ENCODE results near the gene AQP1. TPM values are rescaled to one million over a fixed set of nuclear protein-coding genes. Genes with fewer than 3 reads are reported as not detected.

The AQP1 gene
- total and polyA plus RNA-seq, 2 of the 13 experiments (the other 11 are each of a cell fraction or from before 2014, with no cell fraction given): not detected

DNA sequence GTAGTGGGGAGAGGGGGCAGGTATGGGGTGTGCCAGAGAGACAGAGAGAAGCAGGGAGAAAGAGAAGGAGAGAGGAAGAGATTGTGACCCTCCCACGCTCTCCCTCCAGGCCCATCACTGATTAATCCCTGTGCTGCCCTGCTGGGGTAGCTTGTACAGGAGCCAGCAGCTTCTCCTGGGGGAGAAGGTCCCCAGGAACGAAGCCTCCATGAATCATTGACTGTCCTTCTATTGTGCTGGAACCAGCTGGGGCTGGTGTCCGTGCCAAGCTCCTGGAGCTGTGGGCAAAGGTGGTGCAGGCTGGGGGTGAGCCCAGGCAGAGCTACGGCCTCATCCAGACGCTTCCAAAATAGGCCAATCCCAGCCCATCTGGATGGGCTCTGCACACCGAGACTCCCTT is 20.9 kb downstream of the AQP1 start:
- intact Hi-C loops (cut with micrococcal nuclease; ENCODE audit: unreplicated experiment): no loop called here
- ATAC-seq: no peak

DNA sequence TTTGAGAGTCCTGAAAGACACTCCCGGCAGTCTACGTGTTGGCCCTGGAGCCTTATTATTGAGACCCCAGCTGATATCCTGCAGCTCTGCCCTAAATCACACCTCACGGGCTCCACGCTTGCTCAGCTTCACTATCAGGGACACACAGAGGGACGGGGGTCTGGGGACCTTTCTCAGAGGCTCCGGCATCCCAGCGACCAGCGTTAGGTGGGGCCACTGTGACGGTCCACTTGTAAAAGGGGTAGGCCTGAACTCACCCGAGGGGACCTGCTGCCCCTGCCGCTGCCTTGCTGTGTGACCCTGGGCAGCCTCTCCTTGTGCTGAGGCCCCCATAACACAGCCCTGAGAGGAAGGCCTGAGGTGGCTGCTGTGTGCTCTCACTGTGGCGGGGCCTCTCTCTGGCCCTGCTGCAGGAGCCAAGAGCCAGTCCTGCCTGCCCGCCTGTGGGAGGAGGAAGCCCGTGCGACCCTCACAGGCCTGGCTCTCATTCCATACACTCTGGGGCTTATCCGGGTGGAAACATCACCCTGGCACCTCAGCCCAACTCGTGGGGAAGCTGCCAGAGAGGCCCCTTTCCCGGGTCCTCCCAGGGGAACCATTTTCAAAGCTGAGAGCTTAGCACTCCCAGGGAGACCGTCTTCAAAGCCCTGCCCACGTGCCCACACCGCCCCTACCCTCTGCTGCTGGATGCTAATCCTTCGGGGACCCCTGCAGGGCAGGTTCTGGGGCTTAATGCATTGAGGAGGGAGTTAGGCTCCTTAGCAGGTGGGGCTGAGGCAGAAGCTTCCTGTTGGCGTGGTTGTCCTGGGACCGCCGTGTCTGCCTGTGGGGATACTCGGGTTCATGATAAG is 21.7 kb downstream of the AQP1 start:
- Histone ChIP-seq H3K79me2 (ENCODE audit: insufficient read depth, low read length) (no peaks in the 10 kb centered on the region), H3K9ac (ENCODE audit: insufficient read depth, low read depth, low read length) (no peak overlapping the region), H3K4me3 (replicated peaks in 1 of 3; ENCODE audit: insufficient read depth in 1 of 3, low read depth in 2 of 3, low read length in 3 of 3) (no peak overlapping the region), H3K27ac (ENCODE audit: extremely low read length, insufficient read depth, low read length) (no peak overlapping the region), H3K36me3 (replicated peaks in 1 of 2; ENCODE audit: control insufficient read depth in 1 of 2, insufficient read depth in 2 of 2, low read length in 2 of 2) (no peaks in the 10 kb centered on the region), H3K4me1 (ENCODE audit: insufficient read depth, low read length) (no peaks in the 10 kb centered on the region), H3K4me2 (ENCODE audit: low read depth, low read length) (no peak overlapping the region), H2AFZ (ENCODE audit: low read length) (no peak overlapping the region), H3K27me3 (ENCODE audit: control insufficient read depth in 1 of 2, insufficient read depth in 2 of 2, low read length in 2 of 2) (peaks cover 4 to 12% of the 10 kb centered on the region in 2 experiments; a peak in 4 of 5 replicates), H4K20me1 (ENCODE audit: insufficient read depth, low read length) (no peaks in the 10 kb centered on the region), H3K9me3 (ENCODE audit: low read length) (no peaks in the 10 kb centered on the region)
- intact Hi-C loops (cut with micrococcal nuclease; ENCODE audit: unreplicated experiment) (no loop called here), in situ Hi-C loops (cut with HindIII; ENCODE audit: extremely low pct_ligation_motif_present, low pct_unique_long_range_greater_than_20kb) (no loop called here)
- ATAC-seq (no peak), FAIRE-seq (no peak), DNase-seq (ENCODE audit: low spot score) (no peak)
- WGBS (ENCODE audit: low lambda C conversion rate): 22% methylated on average over 5 of the region's 26 CpGs
- no TSS peak for BruUV-seq (replicated peaks)
- POLR2A ChIA-PET: no interaction called here
- CTCF ChIA-PET (ENCODE audit: low intra/inter-chr PET ratio, low total read pairs): no interaction called here
- TF ChIP-seq PHF5A (CRISPR knock-in tag; IDR thresholded peaks at IDR 0.05; ENCODE audit: low read depth, unreplicated experiment) (no peak), ZBTB8A (CRISPR knock-in tag; IDR thresholded peaks at IDR 0.05; ENCODE audit: borderline replicate concordance, low read depth) (no peak), PHB2 (IDR thresholded peaks at IDR 0.05; ENCODE audit: partially characterized antibody) (no peak), THAP11 (CRISPR knock-in tag; IDR thresholded peaks at IDR 0.05) (no peak), ZNF326 (CRISPR knock-in tag; IDR thresholded peaks at IDR 0.05; ENCODE audit: borderline replicate concordance) (no peak), MYPOP (CRISPR knock-in tag; IDR thresholded peaks at IDR 0.05) (no peak), PITX1 (CRISPR knock-in tag; IDR thresholded peaks at IDR 0.05) (no peak), JUNB (CRISPR knock-in tag; IDR thresholded peaks at IDR 0.05; ENCODE audit: borderline replicate concordance) (no peak)
- TF ChIP-seq, protein P1, sequence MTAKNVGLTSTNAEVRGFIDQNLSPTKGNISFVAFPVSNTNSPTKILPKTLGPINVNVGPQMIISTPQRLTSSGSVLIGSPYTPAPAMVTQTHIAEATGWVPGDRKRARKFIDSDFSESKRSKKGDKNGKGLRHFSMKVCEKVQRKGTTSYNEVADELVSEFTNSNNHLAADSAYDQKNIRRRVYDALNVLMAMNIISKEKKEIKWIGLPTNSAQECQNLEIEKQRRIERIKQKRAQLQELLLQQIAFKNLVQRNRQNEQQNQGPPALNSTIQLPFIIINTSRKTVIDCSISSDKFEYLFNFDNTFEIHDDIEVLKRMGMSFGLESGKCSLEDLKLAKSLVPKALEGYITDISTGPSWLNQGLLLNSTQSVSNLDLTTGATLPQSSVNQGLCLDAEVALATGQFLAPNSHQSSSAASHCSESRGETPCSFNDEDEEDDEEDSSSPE (CRISPR knock-in tag; IDR thresholded peaks at IDR 0.05): no peak
- TF ChIP-seq, protein P2, sequence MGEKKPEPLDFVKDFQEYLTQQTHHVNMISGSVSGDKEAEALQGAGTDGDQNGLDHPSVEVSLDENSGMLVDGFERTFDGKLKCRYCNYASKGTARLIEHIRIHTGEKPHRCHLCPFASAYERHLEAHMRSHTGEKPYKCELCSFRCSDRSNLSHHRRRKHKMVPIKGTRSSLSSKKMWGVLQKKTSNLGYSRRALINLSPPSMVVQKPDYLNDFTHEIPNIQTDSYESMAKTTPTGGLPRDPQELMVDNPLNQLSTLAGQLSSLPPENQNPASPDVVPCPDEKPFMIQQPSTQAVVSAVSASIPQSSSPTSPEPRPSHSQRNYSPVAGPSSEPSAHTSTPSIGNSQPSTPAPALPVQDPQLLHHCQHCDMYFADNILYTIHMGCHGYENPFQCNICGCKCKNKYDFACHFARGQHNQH (CRISPR knock-in tag; IDR thresholded peaks at IDR 0.05): no peak

More for the DNA sequence above, 20.9 kb downstream of the AQP1 start:
- BruUV-seq (replicated peaks): no TSS peak
- Histone ChIP-seq H3K27ac (ENCODE audit: extremely low read length, insufficient read depth, low read length) (no peak overlapping the region), H4K20me1 (ENCODE audit: insufficient read depth, low read length) (no peaks in the 10 kb centered on the region), H3K4me3 (replicated peaks in 1 of 3; ENCODE audit: insufficient read depth in 1 of 3, low read depth in 2 of 3, low read length in 3 of 3) (no peak overlapping the region), H3K9ac (ENCODE audit: insufficient read depth, low read depth, low read length) (no peak overlapping the region), H3K4me1 (ENCODE audit: insufficient read depth, low read length) (no peaks in the 10 kb centered on the region), H3K36me3 (replicated peaks in 1 of 2; ENCODE audit: control insufficient read depth in 1 of 2, insufficient read depth in 2 of 2, low read length in 2 of 2) (no peaks in the 10 kb centered on the region), H3K79me2 (ENCODE audit: insufficient read depth, low read length) (no peaks in the 10 kb centered on the region), H3K9me3 (ENCODE audit: low read length) (no peaks in the 10 kb centered on the region), H2AFZ (ENCODE audit: low read length) (no peak overlapping the region), H3K4me2 (ENCODE audit: low read depth, low read length) (no peak overlapping the region), H3K27me3 (ENCODE audit: control insufficient read depth in 1 of 2, insufficient read depth in 2 of 2, low read length in 2 of 2) (peaks cover 4 to 12% of the 10 kb centered on the region in 2 experiments; a peak in 4 of 5 replicates)
- DNase-seq (ENCODE audit: low spot score) (no peak), FAIRE-seq (no peak)
- TF ChIP-seq SKI (IDR thresholded peaks at IDR 0.05; ENCODE audit: partially characterized antibody): no peak
- TF ChIP-seq ZNF484 (CRISPR knock-in tag; IDR thresholded peaks at IDR 0.05; ENCODE audit: borderline replicate concordance, low read depth): no peak
- no peak for TF ChIP-seq KLF16 (CRISPR knock-in tag; IDR thresholded peaks at IDR 0.05)
- TF ChIP-seq ZNF180 (CRISPR knock-in tag; IDR thresholded peaks at IDR 0.05; ENCODE audit: borderline replicate concordance, low read depth): no peak
- TF ChIP-seq CENPT (CRISPR knock-in tag; IDR thresholded peaks at IDR 0.05; ENCODE audit: low read depth): no peak
- in situ Hi-C loops (cut with HindIII; ENCODE audit: extremely low pct_ligation_motif_present, low pct_unique_long_range_greater_than_20kb): no loop called here
- WGBS (ENCODE audit: low lambda C conversion rate): 0% methylated on average over 1 of the region's 6 CpGs
- ChIA-PET POLR2A (no interaction called here), CTCF (ENCODE audit: low intra/inter-chr PET ratio, low total read pairs) (no interaction called here)
